GM19397 (cell line): ENCODE results near the gene MAPT.
"Not testable (repeated sequence)": the region's sequence is repeated elsewhere in the genome, so short reads cannot be mapped to it uniquely, and the experiment has no call there.

Source experiments
- ATAC-seq: cut with Tn5 transposase; IDR thresholded peaks from one replicate; pipeline ENCODE4 v1.9.1; 2021; ENCODE audit warnings: mild to moderate bottlenecking, moderate library complexity; ENCODE audit not compliant: unreplicated experiment

MAPT gene

GRCh38 chr17:46003907-46004748, 109.8 kb downstream of the MAPT start:
- ATAC-seq: no peak

GRCh38 chr17:46006082-46006481, 111.7 kb downstream of the MAPT start:
- ATAC-seq: not testable (repeated sequence)

DNA sequence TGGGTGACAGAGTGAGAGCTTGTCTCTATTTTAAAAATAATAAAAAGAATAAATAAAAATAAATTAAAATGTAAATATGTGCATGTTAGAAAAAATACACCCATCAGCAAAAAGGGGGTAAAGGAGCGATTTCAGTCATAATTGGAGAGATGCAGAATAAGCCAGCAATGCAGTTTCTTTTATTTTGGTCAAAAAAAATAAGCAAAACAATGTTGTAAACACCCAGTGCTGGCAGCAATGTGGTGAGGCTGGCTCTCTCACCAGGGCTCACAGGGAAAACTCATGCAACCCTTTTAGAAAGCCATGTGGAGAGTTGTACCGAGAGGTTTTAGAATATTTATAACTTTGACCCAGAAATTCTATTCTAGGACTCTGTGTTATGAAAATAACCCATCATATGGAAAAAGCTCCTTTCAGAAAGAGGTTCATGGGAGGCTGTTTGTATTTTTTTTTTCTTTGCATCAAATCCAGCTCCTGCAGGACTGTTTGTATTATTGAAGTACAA, 113.2 kb downstream of the MAPT start:
- ATAC-seq: no peak

DNA sequence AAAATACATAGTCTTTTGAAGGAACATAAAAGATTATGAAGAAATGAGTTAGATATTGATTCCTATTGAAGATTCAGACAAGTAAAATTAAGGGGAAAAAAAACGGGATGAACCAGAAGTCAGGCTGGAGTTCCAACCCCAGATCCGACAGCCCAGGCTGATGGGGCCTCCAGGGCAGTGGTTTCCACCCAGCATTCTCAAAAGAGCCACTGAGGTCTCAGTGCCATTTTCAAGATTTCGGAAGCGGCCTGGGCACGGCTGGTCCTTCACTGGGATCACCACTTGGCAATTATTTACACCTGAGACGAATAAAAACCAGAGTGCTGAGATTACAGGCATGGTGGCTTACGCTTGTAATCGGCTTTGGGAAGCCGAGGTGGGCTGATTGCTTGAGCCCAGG, 114.2 kb downstream of the MAPT start:
- ATAC-seq: no peak

- no peak for ATAC-seq
Observed at GRCh38 chr17:46009681-46010596, 115.6 kb downstream of the MAPT start.

GRCh38 chr17:46010597-46011186, 116.3 kb downstream of the MAPT start:
- no peak for ATAC-seq

- ATAC-seq: no peak
Observed at GRCh38 chr17:46011711-46012505, 117.6 kb downstream of the MAPT start.

GRCh38 chr17:46012506-46013079, 118.2 kb downstream of the MAPT start:
- no peak for ATAC-seq

DNA sequence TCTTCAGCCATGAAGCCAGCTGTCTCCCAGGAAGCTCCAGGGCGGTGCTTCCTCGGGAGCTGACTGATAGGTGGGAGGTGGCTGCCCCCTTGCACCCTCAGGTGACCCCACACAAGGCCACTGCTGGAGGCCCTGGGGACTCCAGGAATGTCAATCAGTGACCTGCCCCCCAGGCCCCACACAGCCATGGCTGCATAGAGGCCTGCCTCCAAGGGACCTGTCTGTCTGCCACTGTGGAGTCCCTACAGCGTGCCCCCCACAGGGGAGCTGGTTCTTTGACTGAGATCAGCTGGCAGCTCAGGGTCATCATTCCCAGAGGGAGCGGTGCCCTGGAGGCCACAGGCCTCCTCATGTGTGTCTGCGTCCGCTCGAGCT, 118.8 kb downstream of the MAPT start:
- ATAC-seq: no peak

DNA sequence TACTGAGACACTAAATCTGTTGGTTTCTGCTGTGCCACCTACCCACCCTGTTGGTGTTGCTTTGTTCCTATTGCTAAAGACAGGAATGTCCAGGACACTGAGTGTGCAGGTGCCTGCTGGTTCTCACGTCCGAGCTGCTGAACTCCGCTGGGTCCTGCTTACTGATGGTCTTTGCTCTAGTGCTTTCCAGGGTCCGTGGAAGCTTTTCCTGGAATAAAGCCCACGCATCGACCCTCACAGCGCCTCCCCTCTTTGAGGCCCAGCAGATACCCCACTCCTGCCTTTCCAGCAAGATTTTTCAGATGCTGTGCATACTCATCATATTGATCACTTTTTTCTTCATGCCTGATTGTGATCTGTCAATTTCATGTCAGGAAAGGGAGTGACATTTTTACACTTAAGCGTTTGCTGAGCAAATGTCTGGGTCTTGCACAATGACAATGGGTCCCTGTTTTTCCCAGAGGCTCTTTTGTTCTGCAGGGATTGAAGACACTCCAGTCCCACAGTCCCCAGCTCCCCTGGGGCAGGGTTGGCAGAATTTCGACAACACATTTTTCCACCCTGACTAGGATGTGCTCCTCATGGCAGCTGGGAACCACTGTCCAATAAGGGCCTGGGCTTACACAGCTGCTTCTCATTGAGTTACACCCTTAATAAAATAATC, 119.3 kb downstream of the MAPT start:
- no peak for ATAC-seq

GRCh38 chr17:46019408-46019925, 125.1 kb downstream of the MAPT start:
- ATAC-seq: not testable (repeated sequence)

- ATAC-seq: peak; percentile 69
Observed at GRCh38 chr17:46020023-46020761, 125.8 kb downstream of the MAPT start.

- ATAC-seq: no peak
Observed at GRCh38 chr17:46020998-46021397, 126.6 kb downstream of the MAPT start.

DNA sequence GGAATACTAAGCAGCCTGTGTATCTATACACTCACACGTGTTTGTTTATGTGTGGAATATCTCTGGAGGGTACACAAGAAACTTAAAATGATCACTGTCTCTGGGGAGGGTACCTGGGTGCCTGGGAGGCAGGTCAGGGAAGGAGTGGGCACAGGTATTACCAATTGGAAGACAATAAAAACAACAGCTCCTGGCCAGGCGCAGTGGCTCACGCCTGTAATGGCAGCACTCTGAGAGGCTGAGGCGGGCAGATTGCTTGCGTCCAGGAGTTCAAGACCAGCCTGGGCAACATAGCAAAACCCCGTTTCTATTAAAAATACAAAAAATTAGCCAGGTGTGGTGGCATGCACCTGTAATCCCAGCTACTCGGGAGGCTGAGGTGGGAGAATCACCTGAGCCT, 129.0 kb downstream of the MAPT start:
- not testable (repeated sequence) for ATAC-seq

GRCh38 chr17:46023783-46024388, 129.5 kb downstream of the MAPT start:
- ATAC-seq: no peak

DNA sequence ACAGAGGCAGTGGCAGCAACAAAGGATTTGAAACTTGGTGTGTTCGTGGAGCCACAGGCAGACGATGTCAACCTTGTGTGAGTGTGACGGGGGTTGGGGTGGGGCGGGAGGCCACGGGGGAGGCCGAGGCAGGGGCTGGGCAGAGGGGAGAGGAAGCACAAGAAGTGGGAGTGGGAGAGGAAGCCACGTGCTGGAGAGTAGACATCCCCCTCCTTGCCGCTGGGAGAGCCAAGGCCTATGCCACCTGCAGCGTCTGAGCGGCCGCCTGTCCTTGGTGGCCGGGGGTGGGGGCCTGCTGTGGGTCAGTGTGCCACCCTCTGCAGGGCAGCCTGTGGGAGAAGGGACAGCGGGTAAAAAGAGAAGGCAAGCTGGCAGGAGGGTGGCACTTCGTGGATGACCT, 130.2 kb downstream of the MAPT start:
- no peak for ATAC-seq

DNA sequence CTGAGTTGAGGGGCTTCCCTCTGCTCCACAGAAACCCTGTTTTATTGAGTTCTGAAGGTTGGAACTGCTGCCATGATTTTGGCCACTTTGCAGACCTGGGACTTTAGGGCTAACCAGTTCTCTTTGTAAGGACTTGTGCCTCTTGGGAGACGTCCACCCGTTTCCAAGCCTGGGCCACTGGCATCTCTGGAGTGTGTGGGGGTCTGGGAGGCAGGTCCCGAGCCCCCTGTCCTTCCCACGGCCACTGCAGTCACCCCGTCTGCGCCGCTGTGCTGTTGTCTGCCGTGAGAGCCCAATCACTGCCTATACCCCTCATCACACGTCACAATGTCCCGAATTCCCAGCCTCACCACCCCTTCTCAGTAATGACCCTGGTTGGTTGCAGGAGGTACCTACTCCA, 130.7 kb downstream of the MAPT start:
- no peak for ATAC-seq

DNA sequence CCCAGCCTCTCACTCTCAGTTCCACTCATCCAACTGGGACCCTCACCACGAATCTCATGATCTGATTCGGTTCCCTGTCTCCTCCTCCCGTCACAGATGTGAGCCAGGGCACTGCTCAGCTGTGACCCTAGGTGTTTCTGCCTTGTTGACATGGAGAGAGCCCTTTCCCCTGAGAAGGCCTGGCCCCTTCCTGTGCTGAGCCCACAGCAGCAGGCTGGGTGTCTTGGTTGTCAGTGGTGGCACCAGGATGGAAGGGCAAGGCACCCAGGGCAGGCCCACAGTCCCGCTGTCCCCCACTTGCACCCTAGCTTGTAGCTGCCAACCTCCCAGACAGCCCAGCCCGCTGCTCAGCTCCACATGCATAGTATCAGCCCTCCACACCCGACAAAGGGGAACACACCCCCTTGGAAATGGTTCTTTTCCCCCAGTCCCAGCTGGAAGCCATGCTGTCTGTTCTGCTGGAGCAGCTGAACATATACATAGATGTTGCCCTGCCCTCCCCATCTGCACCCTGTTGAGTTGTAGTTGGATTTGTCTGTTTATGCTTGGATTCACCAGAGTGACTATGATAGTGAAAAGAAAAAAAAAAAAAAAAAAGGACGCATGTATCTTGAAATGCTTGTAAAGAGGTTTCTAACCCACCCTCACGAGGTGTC, 131.3 kb downstream of the MAPT start:
- ATAC-seq: no peak
